Progenitor cell of endocrine pancreas (in vitro differentiated cells): ENCODE results near the gene TM2D1. TPM values are rescaled to one million over a fixed set of nuclear protein-coding genes. Genes with fewer than 3 reads are reported as not detected.

Source experiments
- DNase-seq: peaks from one replicate; pipeline ENCODE4 v3.0.0; 2021; ENCODE audit warnings: low spot score; ENCODE audit not compliant: unreplicated experiment
- H3K27ac Mint-ChIP-seq: 2 replicates; pipeline ENCODE4 v1.8.0; 2021; ENCODE audit warnings: mild to moderate bottlenecking, moderate library complexity, mixed read lengths
- H3K27me3 Mint-ChIP-seq: 2 replicates; pipeline ENCODE4 v1.8.0; 2021; ENCODE audit warnings: mixed read lengths
- H3K36me3 Mint-ChIP-seq: 2 replicates; pipeline ENCODE4 v1.8.0; 2022; ENCODE audit warnings: mixed read lengths; ENCODE audit not compliant: insufficient read depth
- H3K4me1 Mint-ChIP-seq: 2 replicates; pipeline ENCODE4 v1.8.0; 2021; ENCODE audit warnings: low read depth, mixed read lengths
- H3K4me3 Mint-ChIP-seq: 2 replicates; pipeline ENCODE4 v1.8.0; 2021; ENCODE audit warnings: low read depth, mild to moderate bottlenecking, moderate library complexity, mixed read lengths
- H3K9me3 Mint-ChIP-seq: 2 replicates; pipeline ENCODE4 v1.8.0; 2021; ENCODE audit warnings: low read depth, mixed read lengths
- CTCF ChIP-seq: fragments of 200-600 bp; sonication (generic); IDR thresholded peaks from one replicate; pipeline ENCODE4 v1.5.0; 2021; ENCODE audit warnings: antibody characterized with exemption, mild to moderate bottlenecking; ENCODE audit not compliant: unreplicated experiment
- total RNA-seq: library from RNA; stranded (reverse); gene quantifications from 2 replicates; pipeline ENCODE4 v1.2.1, GENCODE V29; 2021

Gene TM2D1
- total RNA-seq, 1 donor from 2014 or later = 36.7 TPM

GRCh38 chr1:61644303-61644702 lies 80.6 kb downstream of the TM2D1 start:
- no peak for DNase-seq
- Mint-ChIP-seq H3K9me3 (no peaks in the 10 kb centered on the region), H3K4me3 (no peak overlapping the region), H3K36me3 (no peaks in the 10 kb centered on the region), H3K27ac (no peak overlapping the region), H3K4me1 (peaks cover 12% of the 10 kb centered on the region), H3K27me3 (peaks cover 13% of the 10 kb centered on the region)
- TF ChIP-seq CTCF = no peak

GRCh38 chr1:61642475-61643232 lies 82.3 kb downstream of the TM2D1 start:
- H3K4me1 Mint-ChIP-seq = peaks cover 12% of the 10 kb centered on the region
- TF ChIP-seq CTCF = no peak
- no peak overlapping the region for H3K4me3 Mint-ChIP-seq
- DNase-seq = no peak
- no peaks in the 10 kb centered on the region for H3K9me3 Mint-ChIP-seq
- H3K27ac Mint-ChIP-seq = no peak overlapping the region
- H3K36me3 Mint-ChIP-seq = no peaks in the 10 kb centered on the region
- H3K27me3 Mint-ChIP-seq = peaks cover 21% of the 10 kb centered on the region

- peaks cover 9% of the 10 kb centered on the region for H3K4me1 Mint-ChIP-seq
- TF ChIP-seq CTCF = peak; percentile 71
- peak overlapping the region; percentile 62 for H3K27ac Mint-ChIP-seq
- peak; percentile 25 for DNase-seq
- H3K27me3 Mint-ChIP-seq = peaks cover 21% of the 10 kb centered on the region
- H3K9me3 Mint-ChIP-seq = no peaks in the 10 kb centered on the region
- H3K36me3 Mint-ChIP-seq = no peaks in the 10 kb centered on the region
- no peak overlapping the region for H3K4me3 Mint-ChIP-seq
Measured at GRCh38 chr1:61641578-61642336, 83.2 kb downstream of the TM2D1 start.

GRCh38 chr1:61640531-61641530 lies 84.1 kb downstream of the TM2D1 start:
- H3K27ac Mint-ChIP-seq = no peak overlapping the region
- no peaks in the 10 kb centered on the region for H3K9me3 Mint-ChIP-seq
- no peaks in the 10 kb centered on the region for H3K36me3 Mint-ChIP-seq
- TF ChIP-seq CTCF = no peak
- DNase-seq = no peak
- H3K4me3 Mint-ChIP-seq = no peak overlapping the region
- H3K4me1 Mint-ChIP-seq = peaks cover 9% of the 10 kb centered on the region
- peaks cover 21% of the 10 kb centered on the region for H3K27me3 Mint-ChIP-seq
